H1 (cell line): ENCODE data around the gene RBBP8. TPM values are rescaled to one million over a fixed set of nuclear protein-coding genes. Genes with fewer than 3 reads are reported as not detected.

Experiments
- CTCF ChIA-PET: fragments of 300-600 bp; sonication (Branson Sonifier 250); formaldehyde crosslinking; loops from one replicate; lab custom pipeline; 2021; ENCODE audit not compliant: partially characterized antibody; lab: Charles Lee
- POLR2A ChIA-PET: fragments of 300-600 bp; sonication (Branson Sonifier 250); formaldehyde crosslinking; loops from one replicate; lab custom pipeline; 2021; ENCODE audit warnings: inconsistent platforms; ENCODE audit not compliant: partially characterized antibody; lab: Charles Lee
- DNase-seq, 2 experiments: peaks; one replicate each; pipeline versions ENCODE4 v3.0.0 to v3.0.0-alpha.2; 2010 to 2022; ENCODE audit warnings: low spot score in 2 of 2, low read depth in 1 of 2, mixed read lengths in 1 of 2
- FAIRE-seq: peaks from 2 replicates; lab custom pipeline; 2011; peaks lifted over from hg19 to GRCh38; lab: Jason Lieb, UNC
- H2AFZ ChIP-seq: 2 replicates; pipeline ENCODE4 v1.8.1; 2012; ENCODE audit warnings: low read length, inconsistent platforms
- H2AK5ac ChIP-seq: 2 replicates; pipeline ENCODE4 v1.6.1; 2013; ENCODE audit warnings: low read depth, low read length
- H2BK120ac ChIP-seq: replicated peaks from 2 replicates; pipeline ENCODE3; 2013; ENCODE audit warnings: low read depth, low read length, inconsistent platforms
- H2BK12ac ChIP-seq: 2 replicates; pipeline ENCODE4 v1.6.1; 2013; ENCODE audit warnings: low read depth, low read length
- H2BK15ac ChIP-seq: 2 replicates; pipeline ENCODE4 v1.6.1; 2013; ENCODE audit warnings: low read length
- H2BK20ac ChIP-seq: 2 replicates; pipeline ENCODE4 v1.6.1; 2013; ENCODE audit warnings: low read length
- H2BK5ac ChIP-seq: 2 replicates; pipeline ENCODE4 v1.6.1; 2013; ENCODE audit warnings: low read depth, low read length
- H3K14ac ChIP-seq: 2 replicates; pipeline ENCODE4 v1.6.1; 2013; ENCODE audit warnings: inconsistent platforms; ENCODE audit not compliant: insufficient read length
- H3K18ac ChIP-seq: 2 replicates; pipeline ENCODE4 v1.6.1; 2013; ENCODE audit warnings: low read length; ENCODE audit errors: extremely low read depth
- H3K23ac ChIP-seq: 2 replicates; pipeline ENCODE4 v1.6.1; 2013; ENCODE audit warnings: inconsistent platforms; ENCODE audit not compliant: insufficient read length
- H3K23me2 ChIP-seq: 2 replicates; pipeline ENCODE4 v1.6.1; 2013; ENCODE audit warnings: low read depth, low read length
- H3K27ac ChIP-seq: 2 replicates; pipeline ENCODE4 v1.6.1; 2011; ENCODE audit warnings: low read depth, low read length, inconsistent platforms
- H3K27me3 ChIP-seq, 4 experiments: replicated peaks in 1 of 4; 1 replicate in 1 of 4; 2 replicates in 3 of 4; pipeline versions ENCODE4 v1.6.1 to v1.8.1; 2011 to 2013; ENCODE audit warnings: low read length in 3 of 4, mild to moderate bottlenecking in 3 of 4, inconsistent platforms in 2 of 4, mixed read lengths in 2 of 4, moderate library complexity in 1 of 4; ENCODE audit not compliant: control insufficient read depth in 3 of 4, insufficient read depth in 3 of 4; ENCODE audit errors: extremely low read depth in 1 of 4
- H3K36me3 ChIP-seq, 4 experiments: 2 replicates each; pipeline versions ENCODE4 v1.6.1 to v1.8.1; 2011 to 2013; ENCODE audit warnings: mild to moderate bottlenecking in 4 of 4, low read length in 3 of 4, moderate library complexity in 2 of 4, control low read depth in 1 of 4, inconsistent platforms in 1 of 4; ENCODE audit not compliant: insufficient read depth in 4 of 4, control insufficient read depth in 2 of 4
- H3K4ac ChIP-seq: replicated peaks from 2 replicates; pipeline ENCODE3; 2013; ENCODE audit warnings: low read length, low read depth, mixed read lengths, inconsistent platforms; ENCODE audit not compliant: insufficient read length
- H3K4me1 ChIP-seq, 4 experiments: replicated peaks in 1 of 4; 1 replicate in 1 of 4; 2 replicates in 3 of 4; pipeline versions ENCODE4 v1.6.1 to v1.8.1; 2011 to 2013; ENCODE audit warnings: low read length in 3 of 4, inconsistent platforms in 2 of 4, mixed read lengths in 1 of 4; ENCODE audit not compliant: insufficient read depth in 4 of 4, control insufficient read depth in 3 of 4
- H3K4me2 ChIP-seq, 2 experiments: 2 replicates each; pipeline versions ENCODE4 v1.6.1 to v1.8.1; 2011 to 2013; ENCODE audit warnings: low read depth in 2 of 2, low read length in 2 of 2, control low read depth in 1 of 2, inconsistent platforms in 1 of 2, mild to moderate bottlenecking in 1 of 2; ENCODE audit not compliant: insufficient read depth in 1 of 2
- H3K4me3 ChIP-seq, 4 experiments: fragments of 200-600, 300-600 bp in 1 of 4; sonication (generic), shearing (Covaris generic), sonication (Bioruptor Twin) in 1 of 4; 2 replicates each; pipeline versions ENCODE4 v1.5.1 to v1.8.1; 2011 to 2016; ENCODE audit warnings: low read length in 4 of 4, low read depth in 3 of 4, control low read depth in 2 of 4, inconsistent platforms in 2 of 4, mild to moderate bottlenecking in 2 of 4, mixed read lengths in 1 of 4, moderate library complexity in 1 of 4; ENCODE audit not compliant: insufficient read depth in 2 of 4; ENCODE audit errors: extremely low read depth in 1 of 4
- H3K56ac ChIP-seq: replicated peaks from 2 replicates; pipeline ENCODE3; 2013; ENCODE audit warnings: low read depth, mild to moderate bottlenecking, mixed read lengths, low read length, inconsistent platforms; ENCODE audit not compliant: insufficient read length
- H3K79me1 ChIP-seq: 2 replicates; pipeline ENCODE4 v1.6.1; 2013; ENCODE audit warnings: low read depth, low read length, control low read depth
- H3K79me2 ChIP-seq, 2 experiments: 2 replicates each; pipeline versions ENCODE4 v1.6.1 to v1.8.1; 2012 to 2013; ENCODE audit warnings: low read length in 2 of 2, mild to moderate bottlenecking in 2 of 2, inconsistent platforms in 1 of 2; ENCODE audit not compliant: insufficient read depth in 2 of 2, control insufficient read depth in 1 of 2
- H3K9ac ChIP-seq, 4 experiments: replicated peaks in 1 of 4; 1 replicate in 1 of 4; 2 replicates in 3 of 4; pipeline versions ENCODE4 v1.6.1 to v1.8.1; 2011 to 2013; ENCODE audit warnings: low read depth in 3 of 4, low read length in 3 of 4, control low read depth in 2 of 4, mild to moderate bottlenecking in 2 of 4, moderate library complexity in 2 of 4, inconsistent platforms in 1 of 4; ENCODE audit errors: extremely low read depth in 1 of 4
- H3K9me3 ChIP-seq, 2 experiments: 2 replicates each; pipeline versions ENCODE4 v1.6.1 to v1.8.1; 2012 to 2013; ENCODE audit warnings: mild to moderate bottlenecking in 2 of 2, moderate library complexity in 2 of 2, control low read depth in 1 of 2, inconsistent platforms in 1 of 2, low read depth in 1 of 2, low read length in 1 of 2, mixed read lengths in 1 of 2; ENCODE audit not compliant: insufficient read depth in 2 of 2
- H4K20me1 ChIP-seq, 2 experiments: replicated peaks in 1 of 2; 2 replicates each; pipeline versions ENCODE3 to v1.8.1; 2011 to 2013; ENCODE audit warnings: inconsistent platforms in 2 of 2, low read length in 2 of 2, mild to moderate bottlenecking in 1 of 2; ENCODE audit not compliant: insufficient read depth in 2 of 2, control insufficient read depth in 1 of 2
- H4K5ac ChIP-seq: 2 replicates; pipeline ENCODE4 v1.6.1; 2013; ENCODE audit warnings: low read length, low read depth, mixed read lengths, inconsistent platforms; ENCODE audit not compliant: insufficient read length
- H4K8ac ChIP-seq: 2 replicates; pipeline ENCODE4 v1.8.0; 2013; ENCODE audit warnings: mild to moderate bottlenecking, moderate library complexity, low read length, inconsistent platforms; ENCODE audit not compliant: insufficient read depth; ENCODE audit errors: extremely low read depth
- H4K91ac ChIP-seq: replicated peaks from 2 replicates; pipeline ENCODE3; 2013; ENCODE audit warnings: low read length, mixed read lengths, inconsistent platforms; ENCODE audit not compliant: insufficient read length
- BACH1 ChIP-seq: IDR thresholded peaks from 2 replicates; pipeline ENCODE4 v1.6.1; 2012; ENCODE audit warnings: low read length, improper control_type of control experiment
- CEBPB ChIP-seq: IDR thresholded peaks from 2 replicates; pipeline ENCODE4 v1.6.1; 2012; ENCODE audit warnings: low read depth, low read length
- EZH2 ChIP-seq: fragments of 200-600 bp; sonication (generic); IDR thresholded peaks from 2 replicates; pipeline ENCODE4 v1.7.1; 2012; ENCODE audit warnings: low read depth, mild to moderate bottlenecking, moderate library complexity, low read length, inconsistent platforms; ENCODE audit not compliant: severe bottlenecking
- GTF2F1 ChIP-seq: IDR thresholded peaks from 2 replicates; pipeline ENCODE4 v1.6.1; 2012; ENCODE audit warnings: low read depth, low read length, improper control_type of control experiment, borderline replicate concordance
- JUND ChIP-seq: IDR thresholded peaks from 2 replicates; pipeline ENCODE4 v1.6.1; 2011; ENCODE audit warnings: mild to moderate bottlenecking, improper control_type of control experiment, low read length
- KDM5A ChIP-seq: fragments of 200-600 bp; IDR thresholded peaks from 2 replicates; pipeline ENCODE4 v1.7.1; 2012; ENCODE audit warnings: mild to moderate bottlenecking, low read length, inconsistent platforms, mixed read lengths
- RBBP5 ChIP-seq: IDR thresholded peaks from 2 replicates; pipeline ENCODE4 v1.7.1; 2012; ENCODE audit warnings: low read depth, mild to moderate bottlenecking, inconsistent platforms, low read length, moderate library complexity, borderline replicate concordance
- RFX5 ChIP-seq: IDR thresholded peaks from 2 replicates; pipeline ENCODE4 v1.6.1; 2011; ENCODE audit warnings: low read depth, low read length, improper control_type of control experiment, borderline replicate concordance
- SP2 ChIP-seq: IDR thresholded peaks from 2 replicates; pipeline ENCODE4 v1.6.1; 2012; ENCODE audit warnings: mild to moderate bottlenecking, low read length, inconsistent platforms
- TAF7 ChIP-seq: optimal IDR thresholded peaks from 2 replicates; pipeline ENCODE3; 2011; ENCODE audit warnings: low read depth, mild to moderate bottlenecking, inconsistent platforms, low read length, moderate library complexity, borderline replicate concordance
- TBP ChIP-seq: IDR thresholded peaks from 2 replicates; pipeline ENCODE4 v1.6.1; 2011; ENCODE audit warnings: low read depth, low read length, improper control_type of control experiment
- TEAD4 ChIP-seq: IDR thresholded peaks from 2 replicates; pipeline ENCODE4 v1.6.1; 2012; ENCODE audit warnings: low read depth, low read length, inconsistent platforms, mixed read lengths
- ZNF274 ChIP-seq: IDR thresholded peaks from 2 replicates; pipeline ENCODE4 v1.7.0; 2012; ENCODE audit warnings: low read length, borderline replicate concordance; ENCODE audit errors: extremely low read depth
- WGBS, 2 experiments: shearing (Covaris generic) in 1 of 2; methylation state at CpG; one replicate each; pipeline versions ENCODE4 v1.1.6 to v1.1.7; 2013 to 2015; ENCODE audit warnings: low lambda C conversion rate in 2 of 2, mixed read lengths in 2 of 2, inconsistent platforms in 1 of 2, low coverage in 1 of 2, missing lambda C conversion rate in 1 of 2; ENCODE audit not compliant: insufficient replicate concordance in 2 of 2, insufficient coverage in 1 of 2, insufficient read length in 1 of 2; ENCODE audit errors: extremely low coverage in 1 of 2, missing lambda C conversion rate in 1 of 2; 5-methylcytosine and 5-hydroxymethylcytosine counted together
- polyA plus RNA-seq, 7 experiments: library from polyadenylated mRNA; depleted of rRNA in 3 of 7; stranded (reverse) in 5 of 7; unstranded in 2 of 7; fragments of >200 nt in 5 of 7; fragments of 200-250 nt in 2 of 7; gene quantifications; 1 replicate in 5 of 7; 2 replicates in 1 of 7; 4 replicates in 1 of 7; pipeline versions ENCODE4 v1.2.1 to v1.2.3, GENCODE V29; 2011 to 2013; ENCODE audit warnings: missing spikeins in 2 of 7, mixed read lengths in 2 of 7
- total RNA-seq: library from RNA; stranded (reverse); fragmentation: NEBNext Ultra II Directional; extraction: Animal tissue kit (Norgen Biotek cat#: 25700); gene quantifications from 2 replicates; pipeline ENCODE4 v1.2.1, GENCODE V29; 2021

The RBBP8 gene
- total and polyA plus RNA-seq, 2 of the 8 experiments (the other 6 are each of a cell fraction or from before 2014, with no cell fraction given): 16.1 to 65.8 TPM

- WGBS, 2 experiments: 95% methylated on average over 4 of the region's 4 CpGs; no CpG with 5 or more reads in 1 of the 2 experiments
- H2BK12ac ChIP-seq: no peak overlapping the region
- H3K79me1 ChIP-seq: no peaks in the 10 kb centered on the region
Measured at GRCh38 chr18:23068011-23068410, 134.9 kb downstream of the RBBP8 start.

More at GRCh38 chr18:23068011-23068410, 134.9 kb downstream of the RBBP8 start:
- H3K4me2 ChIP-seq: no peak overlapping the region
- ChIA-PET POLR2A (interaction anchor here (1.5 kb wide), 1 partner anchor 67 kb away, joined by 4 read pairs; the partner anchor contains the start of gene CABLES1), CTCF (interaction anchor here (1.3 kb wide), 1 partner anchor 11 kb away, joined by 4 read pairs; no protein-coding TSS in a partner anchor)
- no peaks in the 10 kb centered on the region for H3K79me2 ChIP-seq
- peaks cover 0 to 2% (median 0%) of the 10 kb centered on the region in 4 experiments; a peak in 2 of 8 replicates for H3K36me3 ChIP-seq
- DNase-seq: no peak
- H4K20me1 ChIP-seq: no peaks in the 10 kb centered on the region
- no peak overlapping the region for H2BK5ac ChIP-seq
- H4K91ac ChIP-seq: no peak overlapping the region
- no peak overlapping the region for H3K18ac ChIP-seq
- H3K56ac ChIP-seq: no peak overlapping the region
- H3K14ac ChIP-seq: no peak overlapping the region
- H3K9ac ChIP-seq: no peak overlapping the region
- TF ChIP-seq TBP (no peak), JUND (no peak), GTF2F1 (no peak), RFX5 (no peak), CEBPB (no peak), TEAD4 (no peak), ZNF274 (no peak), BACH1 (no peak), TAF7 (no peak), KDM5A (no peak), EZH2 (no peak), SP2 (no peak), RBBP5 (no peak)
- H2AK5ac ChIP-seq: no peak overlapping the region
- H2BK20ac ChIP-seq: no peak overlapping the region
- H3K4ac ChIP-seq: no peak overlapping the region
- no peaks in the 10 kb centered on the region for H3K27me3 ChIP-seq
- H3K4me3 ChIP-seq: no peak overlapping the region
- FAIRE-seq: no peak
- H3K23me2 ChIP-seq: no peaks in the 10 kb centered on the region
- H4K8ac ChIP-seq: no peak overlapping the region
- no peak overlapping the region for H4K5ac ChIP-seq
- H3K23ac ChIP-seq: no peak overlapping the region
- H2BK120ac ChIP-seq: no peak overlapping the region
- H3K4me1 ChIP-seq: peaks cover 0 to 2% (median 0%) of the 10 kb centered on the region in 4 experiments; a peak in 2 of 7 replicates
- H2AFZ ChIP-seq: no peak overlapping the region
- H3K9me3 ChIP-seq: 0 out of 4 replicates have a peak, but pooled peaks cover 2 to 4% of the 10 kb centered on the region in 2 experiments
- H2BK15ac ChIP-seq: no peak overlapping the region
- H3K27ac ChIP-seq: no peak overlapping the region
